GM18519 (cell line): ENCODE measurements around the gene SYT1.
A peak's percentile ranks its signal among the peaks of the same experiment; 100 is the strongest.

Source experiments
- ATAC-seq: cut with Tn5 transposase; IDR thresholded peaks from one replicate; pipeline ENCODE4 v1.9.1; 2021; ENCODE audit warnings: mild to moderate bottlenecking, moderate library complexity; ENCODE audit not compliant: unreplicated experiment, low FRiP score

Gene SYT1

GRCh38 chr12:79327465-79327864 lies 462.9 kb downstream of the SYT1 start:
- no peak for ATAC-seq

GRCh38 chr12:79329933-79330332 lies 465.4 kb downstream of the SYT1 start:
- no peak for ATAC-seq

DNA sequence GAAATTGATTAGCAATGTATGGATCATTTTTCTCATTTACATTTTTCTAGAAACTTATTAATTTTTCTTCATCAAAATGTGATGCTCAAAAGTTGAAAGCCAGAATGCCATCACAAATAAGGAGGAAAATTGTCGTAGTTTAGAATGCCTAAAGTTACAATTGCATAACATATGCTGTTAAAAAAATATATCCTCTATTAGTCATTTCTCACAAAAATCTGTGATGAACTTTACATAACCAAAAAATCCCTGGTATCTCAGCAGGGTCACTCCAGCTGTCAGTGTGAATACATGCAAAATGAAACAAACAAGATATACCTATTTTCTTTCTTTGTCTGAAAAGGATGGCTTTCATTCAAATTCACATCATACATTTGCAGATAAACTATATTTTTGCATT lies 467.3 kb downstream of the SYT1 start:
- ATAC-seq, result no peak

- ATAC-seq, result no peak
These were observed 468.6 kb downstream of the SYT1 start for GRCh38 chr12:79333144-79333543.

DNA sequence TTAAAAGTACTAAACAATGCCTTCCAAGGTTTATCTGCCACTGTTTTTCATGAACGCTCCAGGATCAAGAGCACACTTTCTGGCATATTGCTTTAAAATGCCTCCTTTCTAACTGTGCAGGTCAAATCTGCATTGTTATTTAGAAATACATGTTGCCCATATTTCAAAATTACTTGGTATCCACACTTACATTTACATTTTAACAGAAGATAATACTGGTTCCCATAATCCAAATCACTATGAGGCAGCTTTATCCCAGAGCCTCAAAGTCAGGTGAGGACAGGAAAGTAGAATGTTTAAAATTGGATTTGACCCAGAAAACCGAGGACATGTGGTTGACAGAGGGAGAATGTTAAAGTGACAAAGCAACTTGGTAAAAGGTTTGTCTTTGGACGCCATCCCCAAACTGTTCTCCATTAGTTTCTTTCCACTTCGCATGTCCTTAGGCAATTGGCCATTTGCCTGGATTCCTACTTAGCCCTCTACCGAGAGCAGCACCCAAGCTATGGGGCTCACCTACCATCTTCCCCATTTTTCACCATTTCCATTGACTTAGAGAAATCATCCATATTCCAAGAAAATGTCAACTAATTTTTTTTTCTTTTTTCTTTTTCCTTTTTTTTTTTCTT lies 473.2 kb downstream of the SYT1 start:
- no peak for ATAC-seq

GRCh38 chr12:79344855-79345847 lies 480.6 kb downstream of the SYT1 start:
- no peak for ATAC-seq

DNA sequence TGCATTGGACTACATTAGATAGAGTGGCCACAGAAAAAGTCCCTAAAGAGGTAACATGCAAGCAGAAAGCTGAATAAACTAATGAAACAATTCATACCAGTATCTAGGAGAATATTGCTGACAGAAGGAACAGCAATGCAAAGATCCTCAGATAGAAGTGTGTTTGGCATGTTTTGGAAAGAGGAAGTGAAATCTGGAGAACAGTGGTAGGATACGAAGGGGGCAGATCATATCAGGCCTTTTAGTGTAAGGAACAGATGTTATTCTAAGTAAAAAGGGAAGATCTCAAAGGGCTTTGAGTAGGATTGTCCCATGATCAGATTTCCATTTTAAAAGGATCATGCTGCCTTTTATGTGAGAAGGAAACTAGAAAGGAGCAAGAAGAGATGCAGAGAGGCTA lies 483.3 kb downstream of the SYT1 start:
- ATAC-seq, result no peak

- no peak for ATAC-seq
These were observed 486.7 kb downstream of the SYT1 start for GRCh38 chr12:79351251-79351650.

- ATAC-seq, result no peak
These were observed 491.6 kb downstream of the SYT1 start for GRCh38 chr12:79356216-79356615.

DNA sequence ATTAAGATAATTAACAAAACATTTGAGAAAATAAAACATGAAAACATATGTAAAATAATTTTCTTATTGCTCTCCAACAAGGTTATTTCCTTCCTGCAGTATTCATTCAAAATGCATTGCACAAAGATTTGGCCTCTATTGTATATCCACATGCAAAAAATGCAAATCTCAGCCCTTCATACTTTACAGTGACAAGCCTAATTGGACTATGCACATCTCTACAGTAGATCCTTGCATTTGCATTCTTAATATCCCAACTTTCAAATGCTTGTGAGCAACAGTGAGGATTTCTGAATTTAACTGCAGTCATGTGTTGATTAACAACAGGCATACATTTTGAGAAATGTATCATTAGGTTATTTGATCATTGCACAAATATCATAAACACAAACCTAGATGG lies 492.5 kb downstream of the SYT1 start:
- ATAC-seq, result no peak

DNA sequence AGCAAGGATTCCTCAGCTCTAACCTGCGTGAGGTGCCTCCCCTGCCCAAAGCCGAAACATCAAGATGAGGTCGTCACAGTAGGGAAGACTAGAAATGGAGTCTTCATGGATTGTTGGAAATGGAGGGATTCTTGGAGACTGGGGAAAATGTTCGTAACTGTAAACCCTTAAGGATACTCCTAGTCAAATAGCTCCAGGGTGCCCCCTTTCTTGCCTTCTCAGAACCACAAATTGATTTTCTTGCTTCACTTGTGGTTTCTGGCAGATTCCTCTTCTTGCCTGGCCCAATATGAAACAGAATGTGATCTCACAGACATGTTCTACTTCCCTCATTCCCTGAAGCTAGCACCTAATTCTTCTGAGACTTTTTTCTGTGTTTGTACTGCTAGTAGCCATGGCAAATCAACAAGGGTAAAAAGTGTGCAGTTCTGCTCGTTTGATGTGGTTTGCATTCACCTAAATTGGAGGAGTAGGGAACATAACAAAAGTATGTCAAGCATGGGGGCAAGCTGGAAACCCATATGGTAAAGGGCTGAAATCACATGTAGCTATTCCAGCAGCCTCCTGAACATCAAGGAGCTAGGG lies 494.2 kb downstream of the SYT1 start:
- no peak for ATAC-seq

DNA sequence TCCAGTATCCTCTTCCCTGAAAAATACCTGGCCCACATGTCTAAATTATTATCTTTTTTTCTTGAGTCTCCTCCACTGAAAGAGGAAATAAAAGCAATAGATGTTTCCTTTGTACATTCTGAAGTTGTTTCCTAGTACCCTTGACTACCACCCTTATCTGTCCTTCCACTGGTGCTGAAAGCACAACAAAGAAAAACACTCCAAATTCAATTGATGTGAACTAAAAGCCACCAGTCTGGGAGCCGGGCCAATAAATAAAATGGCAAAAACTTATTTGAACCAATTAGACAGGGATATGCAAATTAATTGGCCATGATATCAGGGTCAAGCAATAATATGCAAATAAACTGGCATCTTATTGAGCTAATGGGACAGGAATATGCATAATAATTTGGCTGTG lies 495.7 kb downstream of the SYT1 start:
- ATAC-seq, result no peak

DNA sequence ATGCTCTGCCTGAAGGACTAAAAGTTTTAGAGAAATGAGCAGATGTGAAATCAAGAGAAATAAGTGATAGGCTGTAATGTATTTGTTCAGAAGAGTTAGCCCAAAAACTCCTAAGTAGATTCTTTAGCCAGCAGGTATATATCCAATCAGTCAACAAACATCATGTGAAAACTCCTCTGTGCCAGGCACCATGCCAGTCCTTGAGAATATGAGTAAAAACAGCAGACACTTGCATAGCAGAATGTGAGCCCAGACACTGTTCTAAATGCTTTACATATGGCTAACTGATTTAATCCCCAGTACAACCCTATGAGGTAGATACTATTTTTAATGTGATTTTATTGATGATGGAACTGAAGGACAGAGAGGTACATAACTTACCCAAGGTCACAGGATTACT lies 496.4 kb downstream of the SYT1 start:
- no peak for ATAC-seq

- no peak for ATAC-seq
These were observed 499.6 kb downstream of the SYT1 start for GRCh38 chr12:79364197-79364596.

DNA sequence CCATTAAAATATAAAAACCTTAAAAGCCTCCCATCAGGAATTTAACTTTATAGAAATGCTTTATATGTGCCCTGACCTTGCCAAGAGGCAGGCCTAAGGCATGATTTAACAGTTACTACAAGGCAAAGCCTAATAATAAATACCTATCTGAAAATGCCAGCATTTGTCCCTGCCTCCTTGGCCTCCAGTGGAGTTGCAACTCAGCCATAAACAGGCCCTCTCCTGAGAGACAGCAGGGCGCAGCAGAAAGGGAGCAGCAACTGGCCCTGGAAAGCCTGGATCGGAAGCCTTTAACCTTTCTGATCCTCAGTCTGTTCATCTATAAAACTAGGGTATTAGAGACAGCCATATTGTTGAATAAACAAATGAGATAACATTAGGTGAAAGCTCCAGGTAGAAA lies 501.8 kb downstream of the SYT1 start:
- ATAC-seq, result no peak

DNA sequence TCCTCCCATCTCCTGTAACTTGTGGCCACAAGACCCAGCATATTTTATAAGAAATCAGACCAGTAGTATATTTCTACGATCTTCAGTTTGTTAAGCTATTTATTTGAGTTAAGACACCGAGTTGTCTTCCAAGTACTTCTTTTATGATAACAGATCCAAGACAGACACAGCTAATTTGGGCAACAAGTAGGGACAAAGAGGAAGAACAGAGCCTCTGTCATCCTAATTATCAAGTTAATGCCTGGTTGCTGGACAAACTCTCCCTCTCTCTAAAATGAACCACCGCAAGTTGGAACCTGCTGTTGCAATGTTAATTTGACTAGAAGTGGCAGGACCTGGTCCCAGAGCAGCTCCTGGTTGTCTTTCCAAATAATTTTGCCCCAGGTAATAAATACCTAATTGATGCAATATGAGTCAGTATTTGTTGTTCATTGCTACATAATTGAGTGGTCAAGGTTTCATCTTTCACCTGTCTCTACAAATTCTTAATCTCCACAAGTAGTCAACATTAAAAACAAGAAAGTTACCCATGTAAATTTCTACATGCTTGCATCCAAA lies 502.5 kb downstream of the SYT1 start:
- ATAC-seq, result no peak

DNA sequence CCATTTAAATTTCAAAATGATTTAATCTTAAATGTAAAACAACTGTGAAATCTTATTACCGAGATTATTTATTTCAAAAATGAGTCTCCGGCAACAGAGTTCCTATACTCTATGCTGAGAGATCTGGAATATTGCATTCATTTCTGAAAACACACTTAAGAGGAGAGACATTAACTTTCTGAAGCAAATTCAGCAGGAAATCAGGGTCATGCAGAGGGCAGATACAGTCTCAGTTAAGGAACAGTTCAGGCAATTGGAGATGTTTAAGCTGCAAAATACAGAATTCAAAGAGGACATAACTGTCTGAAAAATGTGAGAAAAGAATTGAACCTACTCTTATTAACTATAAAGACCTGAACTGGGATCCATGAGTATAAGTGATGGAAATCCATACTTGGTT lies 505.4 kb downstream of the SYT1 start:
- no peak for ATAC-seq

DNA sequence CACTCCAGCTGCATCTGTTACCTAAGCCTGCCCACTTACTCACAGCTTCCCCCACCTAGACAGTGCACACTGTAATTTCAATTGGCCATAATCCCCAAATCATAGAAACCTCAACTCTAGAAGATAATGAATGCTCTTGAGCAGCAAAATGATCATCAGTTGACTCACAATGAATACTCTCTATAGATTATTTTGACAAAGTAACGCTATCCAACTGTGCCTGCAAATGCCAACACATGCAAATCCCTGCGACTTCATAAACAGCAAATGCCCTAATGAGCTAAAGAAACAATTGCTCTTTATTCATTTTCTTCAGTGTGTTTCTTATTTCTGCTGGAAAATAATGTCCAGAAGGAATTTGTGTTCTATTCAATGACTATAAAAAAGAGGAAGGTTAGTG lies 506.7 kb downstream of the SYT1 start:
- ATAC-seq, result no peak

GRCh38 chr12:79373896-79374499 lies 509.4 kb downstream of the SYT1 start:
- peak; percentile 86 for ATAC-seq

GRCh38 chr12:79374545-79374944 lies 510.0 kb downstream of the SYT1 start:
- ATAC-seq, result no peak

DNA sequence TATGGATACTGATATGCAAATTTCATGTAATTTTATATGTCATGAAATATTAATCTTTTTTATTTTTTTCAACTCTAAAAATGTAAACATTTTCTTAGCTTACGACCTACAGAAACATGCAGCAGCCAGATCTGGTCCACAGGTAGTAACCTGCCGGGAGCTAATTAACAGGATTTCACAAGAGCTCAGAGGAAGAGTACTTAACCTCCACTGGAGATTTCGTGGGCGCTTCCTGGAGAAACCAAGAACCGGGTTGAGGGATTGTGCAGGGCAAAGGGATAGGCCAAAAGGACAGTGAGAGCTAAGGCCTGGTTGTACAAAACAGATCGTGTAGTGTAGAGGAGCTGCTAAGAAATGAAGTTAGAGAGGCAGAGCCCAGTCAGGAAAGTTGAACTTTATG lies 510.5 kb downstream of the SYT1 start:
- no peak for ATAC-seq
